Stimulated activated naive CD8-positive, alpha-beta T cell treated with anti-CD3 and anti-CD28 coated beads, Interleukin-15, Interleukin-2, amounts not matched to agents 100 ng/mL and 50 ng/mL, for 24 hours (primary cell): ENCODE measurements around the gene RAC2.
"Not testable (repeated sequence)": the region's sequence is repeated elsewhere in the genome, so short reads cannot be mapped to it uniquely, and the experiment has no call there.

Experiments
- H3K27ac Mint-ChIP-seq: one replicate; pipeline ENCODE4 v1.8.0; 2021; ENCODE audit warnings: mild to moderate bottlenecking, mixed read lengths
- H3K27me3 Mint-ChIP-seq: one replicate; pipeline ENCODE4 v1.8.0; 2021; ENCODE audit warnings: mixed read lengths
- H3K36me3 Mint-ChIP-seq: one replicate; pipeline ENCODE4 v1.8.0; 2021; ENCODE audit warnings: low read depth, mixed read lengths
- H3K4me1 Mint-ChIP-seq: one replicate; pipeline ENCODE4 v1.8.0; 2021; ENCODE audit warnings: low read depth, mixed read lengths
- H3K4me3 Mint-ChIP-seq: one replicate; pipeline ENCODE4 v1.8.0; 2021; ENCODE audit warnings: mild to moderate bottlenecking, mixed read lengths
- H3K9me3 Mint-ChIP-seq: one replicate; pipeline ENCODE4 v1.8.0; 2021; ENCODE audit warnings: mixed read lengths

RAC2 gene

DNA sequence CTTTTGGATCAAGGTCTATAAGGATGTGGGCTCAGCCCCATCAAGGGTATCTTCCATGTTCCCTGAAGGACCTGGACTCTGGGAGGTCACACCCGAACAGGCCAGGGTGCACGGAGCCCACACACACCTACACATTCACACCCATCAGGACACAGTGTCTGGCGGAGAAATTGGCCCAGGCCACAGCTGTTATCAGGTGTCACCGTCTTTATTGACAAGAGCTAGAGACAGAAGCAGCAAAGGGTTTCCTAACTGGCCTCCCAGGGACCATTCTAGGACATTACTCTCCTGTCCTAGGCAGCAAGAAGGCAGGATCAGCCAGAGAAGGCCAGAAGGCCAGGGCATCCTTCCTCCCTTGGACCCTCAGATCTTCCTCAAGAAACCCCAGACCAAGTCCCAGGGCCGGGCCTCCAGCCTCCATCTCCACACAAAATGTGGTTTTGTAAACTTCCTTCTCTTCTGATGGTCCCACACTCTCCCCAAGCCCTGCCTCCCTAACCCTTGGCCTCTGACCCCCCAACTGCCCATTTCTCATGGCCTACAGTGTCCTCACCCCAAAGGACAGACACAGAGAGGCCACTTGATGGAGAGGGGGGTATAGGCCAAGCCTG lies 39.9 kb downstream of the RAC2 start:
- Mint-ChIP-seq H3K36me3 (no peaks in the 10 kb centered on the region), H3K4me1 (peaks cover 45% of the 10 kb centered on the region), H3K4me3 (no peak overlapping the region), H3K27ac (peak overlapping the region; percentile 41), H3K9me3 (no peaks in the 10 kb centered on the region), H3K27me3 (no peaks in the 10 kb centered on the region)

DNA sequence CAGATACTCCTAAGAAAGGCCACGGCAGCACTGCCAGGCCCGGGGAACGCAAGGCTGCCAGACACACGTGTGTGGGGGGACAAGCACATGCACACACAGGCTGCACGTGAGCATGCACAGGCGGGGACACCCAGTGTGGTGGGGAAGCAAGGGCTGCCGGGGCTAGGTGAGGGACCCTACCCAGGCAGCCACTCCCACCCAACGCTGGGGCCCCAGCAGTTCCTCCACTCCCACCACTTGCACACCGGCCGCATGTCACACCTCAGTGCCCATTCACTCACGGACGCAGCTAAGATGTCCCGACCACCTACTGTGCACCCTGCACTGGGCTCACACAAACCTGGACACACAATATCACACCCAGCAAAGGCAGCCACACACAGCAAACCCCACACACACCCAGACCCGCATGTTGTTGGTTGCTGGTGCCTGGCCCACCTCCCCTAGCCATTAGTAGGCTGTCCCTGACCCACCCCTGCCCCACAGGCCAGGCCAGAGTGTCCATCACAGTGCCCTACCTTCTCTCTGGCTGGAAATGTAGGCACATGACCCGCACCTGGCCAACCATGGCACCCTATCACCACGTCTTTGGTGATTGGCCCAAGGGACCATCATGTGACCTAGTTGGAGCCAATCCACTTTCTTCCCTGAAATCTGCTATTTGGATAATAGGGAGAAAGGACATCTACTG lies 40.6 kb downstream of the RAC2 start:
- Mint-ChIP-seq H3K27ac (no peak overlapping the region), H3K4me1 (peaks cover 38% of the 10 kb centered on the region), H3K27me3 (no peaks in the 10 kb centered on the region), H3K36me3 (no peaks in the 10 kb centered on the region), H3K4me3 (no peak overlapping the region), H3K9me3 (no peaks in the 10 kb centered on the region)

DNA sequence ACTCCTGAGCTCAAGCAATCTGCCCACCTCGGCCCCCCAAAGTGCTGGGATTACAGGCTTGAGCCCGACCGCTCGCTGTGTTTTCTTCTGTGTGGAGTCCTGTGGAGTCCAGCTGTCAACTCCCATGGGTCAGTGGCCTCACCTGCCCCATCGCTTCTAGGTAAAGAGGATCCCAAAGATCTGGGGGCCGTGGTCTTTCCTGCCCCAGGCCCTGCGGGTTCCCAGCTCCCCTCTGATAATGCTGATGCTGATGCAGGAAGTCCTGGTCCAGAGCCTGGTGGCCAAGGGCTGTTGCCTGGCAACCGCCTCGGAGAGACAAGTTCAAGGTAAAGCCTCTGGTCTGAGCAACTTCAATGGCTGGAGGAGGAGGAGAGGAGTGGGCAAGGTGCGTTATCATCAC lies 41.4 kb downstream of the RAC2 start:
- Mint-ChIP-seq H3K27ac (no peak overlapping the region), H3K9me3 (no peaks in the 10 kb centered on the region), H3K36me3 (no peaks in the 10 kb centered on the region), H3K27me3 (no peaks in the 10 kb centered on the region), H3K4me1 (peaks cover 38% of the 10 kb centered on the region), H3K4me3 (no peak overlapping the region)

DNA sequence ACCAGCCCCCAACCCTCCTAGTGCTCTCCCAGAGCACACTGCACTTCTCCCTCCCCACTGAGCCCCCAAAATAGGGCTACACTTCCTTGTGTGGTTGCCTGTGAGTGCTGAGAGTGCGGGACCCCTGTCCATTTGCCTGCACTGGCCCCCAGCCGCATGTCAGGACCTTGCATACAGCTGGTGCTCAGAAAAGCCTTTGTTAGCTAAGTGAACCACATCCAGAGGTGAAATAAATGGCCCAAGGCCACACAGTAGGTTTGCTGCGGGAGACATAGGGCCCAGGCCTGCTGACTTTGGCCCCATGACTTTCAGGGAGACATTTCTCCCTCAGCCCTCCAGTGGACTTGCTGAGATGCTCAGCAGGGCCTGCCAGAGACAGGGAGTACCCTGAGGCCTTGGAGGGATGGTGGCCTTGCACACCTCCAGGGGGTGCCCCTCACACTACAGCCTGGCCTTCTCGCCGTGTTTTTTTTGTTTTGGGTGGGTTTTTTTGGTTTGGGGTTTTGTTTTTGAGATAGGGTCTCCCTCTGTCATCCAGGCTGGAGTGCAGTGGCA lies 42.0 kb downstream of the RAC2 start:
- peak overlapping the region; percentile 68 for H3K27ac Mint-ChIP-seq
- peaks cover 38% of the 10 kb centered on the region for H3K4me1 Mint-ChIP-seq

DNA sequence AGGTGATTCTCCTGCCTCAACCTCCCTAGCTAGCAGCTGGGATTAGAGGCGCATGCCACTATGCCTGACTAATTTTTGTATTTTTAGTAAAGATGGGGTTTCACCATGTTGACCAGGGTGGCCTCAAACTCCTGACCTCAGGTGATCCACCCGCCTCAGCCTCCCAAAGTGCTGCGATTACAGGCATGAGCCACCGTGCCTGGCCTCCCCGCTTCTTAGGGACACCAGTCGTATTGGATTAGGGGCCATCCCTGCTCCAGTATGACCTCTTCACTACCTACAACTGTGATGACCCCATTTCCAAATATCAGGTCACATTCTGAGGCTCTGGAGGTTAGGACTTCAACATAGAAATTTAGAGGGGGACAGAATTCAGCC lies 42.6 kb downstream of the RAC2 start:
- H3K9me3 Mint-ChIP-seq, H3K27ac Mint-ChIP-seq, H3K36me3 Mint-ChIP-seq, H3K27me3 Mint-ChIP-seq, H3K4me3 Mint-ChIP-seq: not testable (repeated sequence)
- H3K4me1 Mint-ChIP-seq, result peaks cover 39% of the 10 kb centered on the region

More for the DNA sequence above, 42.0 kb downstream of the RAC2 start:
- Mint-ChIP-seq H3K9me3 (no peaks in the 10 kb centered on the region), H3K27me3 (no peaks in the 10 kb centered on the region), H3K4me3 (no peak overlapping the region), H3K36me3 (no peaks in the 10 kb centered on the region)

GRCh38 chr22:37199760-37200108 lies 44.3 kb downstream of the RAC2 start:
- peaks cover 42% of the 10 kb centered on the region for H3K4me1 Mint-ChIP-seq
- H3K27ac Mint-ChIP-seq, result peak overlapping the region; percentile 71
- H3K36me3 Mint-ChIP-seq, result no peaks in the 10 kb centered on the region
- no peaks in the 10 kb centered on the region for H3K27me3 Mint-ChIP-seq
- H3K4me3 Mint-ChIP-seq, result peak overlapping the region; percentile 86
- H3K9me3 Mint-ChIP-seq, result no peaks in the 10 kb centered on the region

- no peaks in the 10 kb centered on the region for H3K36me3 Mint-ChIP-seq
- H3K4me1 Mint-ChIP-seq, result peaks cover 47% of the 10 kb centered on the region
- peak overlapping the region; percentile 86 for H3K4me3 Mint-ChIP-seq
- peak overlapping the region; percentile 92 for H3K27ac Mint-ChIP-seq
- no peaks in the 10 kb centered on the region for H3K27me3 Mint-ChIP-seq
- H3K9me3 Mint-ChIP-seq, result no peaks in the 10 kb centered on the region
Observed at GRCh38 chr22:37199103-37199759, 44.8 kb downstream of the RAC2 start.

- H3K27ac Mint-ChIP-seq, result peak overlapping the region; percentile 92
- no peaks in the 10 kb centered on the region for H3K9me3 Mint-ChIP-seq
- peaks cover 54% of the 10 kb centered on the region for H3K4me1 Mint-ChIP-seq
- H3K27me3 Mint-ChIP-seq, result no peaks in the 10 kb centered on the region
- no peaks in the 10 kb centered on the region for H3K36me3 Mint-ChIP-seq
- peak overlapping the region; percentile 86 for H3K4me3 Mint-ChIP-seq
Observed at GRCh38 chr22:37198258-37199102, 45.6 kb downstream of the RAC2 start.

DNA sequence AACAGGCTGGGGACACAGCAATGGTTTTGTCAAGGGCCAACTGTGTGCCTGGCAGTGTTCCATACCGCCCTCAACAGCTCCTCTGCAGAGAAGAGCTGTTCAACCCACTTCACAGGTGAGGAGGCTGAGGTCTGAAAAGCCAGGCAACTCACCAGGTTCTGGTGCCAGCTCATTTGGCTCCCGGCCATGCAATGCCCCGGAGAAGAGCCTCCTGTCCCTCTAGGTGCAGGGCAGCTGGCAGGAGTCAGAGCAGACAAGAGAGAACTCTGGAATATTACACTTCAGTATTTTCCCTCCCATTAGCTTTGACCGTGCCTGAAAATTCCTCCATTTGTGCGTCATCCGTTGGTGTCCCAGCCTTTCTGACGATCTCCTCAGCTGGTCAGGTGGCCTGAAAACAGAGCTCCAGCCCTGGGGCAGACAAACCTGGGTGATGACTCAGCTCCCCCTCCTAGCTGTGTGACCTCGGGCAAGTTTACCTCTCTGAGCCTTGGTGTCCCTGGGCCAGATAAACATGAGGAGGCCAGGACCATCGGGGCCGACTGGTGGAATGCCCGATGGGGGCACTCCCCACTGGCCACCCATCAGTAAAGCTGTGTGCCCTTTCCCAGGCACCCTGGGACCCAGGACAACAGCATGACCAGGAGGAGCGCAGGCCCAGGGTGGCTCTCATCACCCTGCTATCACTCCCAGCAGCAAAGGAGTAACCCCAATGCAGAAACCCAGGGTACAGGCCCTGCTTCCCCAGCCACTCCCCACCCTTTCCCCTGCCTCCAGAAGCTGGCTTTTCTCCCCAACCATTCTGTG lies 46.4 kb downstream of the RAC2 start:
- H3K27me3 Mint-ChIP-seq, result no peaks in the 10 kb centered on the region
- H3K4me1 Mint-ChIP-seq, result peaks cover 63% of the 10 kb centered on the region
- peak overlapping the region; percentile 92 for H3K27ac Mint-ChIP-seq
- no peaks in the 10 kb centered on the region for H3K36me3 Mint-ChIP-seq
- H3K4me3 Mint-ChIP-seq, result peak overlapping the region; percentile 86
- H3K9me3 Mint-ChIP-seq, result no peaks in the 10 kb centered on the region

DNA sequence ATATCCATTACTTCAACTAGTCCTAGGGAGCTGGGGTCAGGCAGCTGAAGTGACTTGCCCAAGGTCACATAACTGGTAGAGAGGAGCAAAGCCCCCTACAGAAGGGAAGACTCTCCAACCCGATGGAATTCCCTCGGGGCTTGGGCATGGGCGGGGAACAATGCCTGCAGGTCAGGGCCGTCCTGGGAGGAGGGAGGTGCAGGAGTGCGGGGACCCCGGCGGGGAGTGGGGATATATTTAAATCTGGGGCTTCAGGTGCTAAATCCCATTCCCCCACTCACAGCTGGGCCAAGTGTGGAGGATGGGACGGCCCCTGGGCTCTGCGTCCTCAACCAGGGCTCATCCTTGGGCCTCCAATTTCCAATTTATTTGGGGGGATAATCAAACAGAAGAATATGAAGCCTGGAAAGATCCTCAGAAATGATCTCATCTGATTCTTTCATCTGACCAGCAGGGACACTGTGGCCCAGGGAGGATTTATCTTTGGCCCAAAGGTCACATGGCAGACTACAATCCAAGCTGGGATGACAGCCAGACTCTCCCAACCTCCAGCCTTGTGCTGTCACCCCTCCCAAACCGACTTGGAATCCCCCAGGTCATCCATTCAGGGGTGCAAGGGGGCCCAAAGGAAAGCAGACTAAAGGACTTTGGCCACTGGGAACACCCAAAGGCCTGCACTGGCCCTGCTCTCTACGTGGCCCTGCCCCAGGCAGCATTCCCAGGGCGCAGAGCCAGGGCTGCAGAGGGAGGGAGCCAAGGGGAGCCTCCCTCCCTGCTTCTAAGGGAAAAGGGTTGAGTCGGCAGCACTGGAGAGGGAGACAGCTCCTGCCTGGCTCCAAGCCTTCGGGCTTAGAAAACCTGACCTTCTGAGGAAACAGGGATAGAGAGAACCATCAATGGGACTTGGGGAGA lies 47.3 kb downstream of the RAC2 start:
- Mint-ChIP-seq H3K4me1 (peaks cover 67% of the 10 kb centered on the region), H3K27ac (no peak overlapping the region), H3K9me3 (no peaks in the 10 kb centered on the region), H3K36me3 (no peaks in the 10 kb centered on the region), H3K27me3 (no peaks in the 10 kb centered on the region), H3K4me3 (peak overlapping the region; percentile 86)

GRCh38 chr22:37195921-37196320 lies 48.1 kb downstream of the RAC2 start:
- H3K36me3 Mint-ChIP-seq, result no peaks in the 10 kb centered on the region
- no peak overlapping the region for H3K4me3 Mint-ChIP-seq
- no peak overlapping the region for H3K27ac Mint-ChIP-seq
- no peaks in the 10 kb centered on the region for H3K27me3 Mint-ChIP-seq
- no peaks in the 10 kb centered on the region for H3K9me3 Mint-ChIP-seq
- peaks cover 66% of the 10 kb centered on the region for H3K4me1 Mint-ChIP-seq

DNA sequence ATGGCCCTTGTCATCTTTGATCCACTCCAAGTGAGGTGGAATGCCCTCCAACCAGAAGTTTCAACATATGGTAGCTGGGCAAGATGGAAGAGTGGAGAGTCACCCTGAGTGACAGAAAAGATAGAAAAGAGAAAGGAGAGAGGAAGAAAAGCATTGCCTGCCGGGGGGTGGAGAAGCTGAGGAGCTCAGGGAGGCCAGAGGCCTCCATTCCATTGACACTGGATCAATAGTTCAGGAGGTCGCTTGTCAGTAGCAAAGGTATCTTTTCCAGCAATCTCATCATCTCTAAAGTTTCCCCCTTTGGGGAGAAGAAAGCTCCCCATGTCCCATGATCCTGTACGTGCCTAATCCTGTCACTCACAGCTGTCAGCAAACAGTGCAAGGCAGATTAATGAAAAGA lies 49.3 kb downstream of the RAC2 start:
- H3K36me3 Mint-ChIP-seq, result peaks cover 6% of the 10 kb centered on the region
- H3K4me3 Mint-ChIP-seq, result no peak overlapping the region
- peak overlapping the region; percentile 65 for H3K27ac Mint-ChIP-seq

GRCh38 chr22:37193629-37194191 lies 50.4 kb downstream of the RAC2 start:
- Mint-ChIP-seq H3K27me3 (no peaks in the 10 kb centered on the region), H3K36me3 (peaks cover 6% of the 10 kb centered on the region), H3K27ac (peak overlapping the region; percentile 88), H3K4me1 (peaks cover 60% of the 10 kb centered on the region), H3K4me3 (peak overlapping the region; percentile 60), H3K9me3 (no peaks in the 10 kb centered on the region)

More for the DNA sequence above, 49.3 kb downstream of the RAC2 start:
- Mint-ChIP-seq H3K4me1 (peaks cover 56% of the 10 kb centered on the region), H3K9me3 (no peaks in the 10 kb centered on the region), H3K27me3 (no peaks in the 10 kb centered on the region)
